GM12878 (cell line): Measurements from ENCODE around the gene ISOC2. TPM values are rescaled to one million over a fixed set of nuclear protein-coding genes. Genes with fewer than 3 reads are reported as not detected.

Experiments used
- NR2C2 ChIP-seq: IDR thresholded peaks from 2 replicates; pipeline ENCODE4 v1.6.1; 2011; ENCODE audit warnings: borderline replicate concordance, low read depth; ENCODE audit not compliant: control insufficient read depth, insufficient read length
- REST ChIP-seq: IDR thresholded peaks from 2 replicates; pipeline ENCODE4 v1.6.1; 2012; ENCODE audit warnings: mild to moderate bottlenecking, low read depth, low read length
- polyA plus RNA-seq, 11 experiments: library from polyadenylated mRNA; depleted of rRNA in 4 of 11; unstranded in 6 of 11; stranded (reverse) in 5 of 11; fragments of >200 nt; fragmentation: Nextera tagmentation in 4 of 11; fragmentation: Illumina TruSeq in 1 of 11; extraction: Ambion mirVana in 4 of 11; extraction: Trizol in 1 of 11; gene quantifications; 1 replicate in 1 of 11; 2 replicates in 10 of 11; pipeline versions ENCODE4 v1.2.1 to v1.2.3, GENCODE V29; 2011 to 2016; ENCODE audit warnings: inconsistent platforms in 2 of 11, missing spikeins in 2 of 11, low read depth in 1 of 11
- total RNA-seq, 4 experiments: library from RNA; depleted of rRNA in 3 of 4; stranded (reverse); fragments of >200 nt in 3 of 4; fragmentation: Illumina TruSeq in 1 of 4; extraction: Trizol in 1 of 4; gene quantifications; 2 replicates each; pipeline versions ENCODE4 v1.2.1 to v1.2.3, GENCODE V29; 2013 to 2021
- TF ChIP-seq, protein P1 (sequence below): IDR thresholded peaks from 2 replicates; pipeline ENCODE4 v1.6.1; 2011; ENCODE audit warnings: borderline replicate concordance, low read depth, mild to moderate bottlenecking, moderate library complexity, mixed read lengths, low read length; ENCODE audit not compliant: insufficient read depth; ENCODE audit errors: extremely low read length
- TF ChIP-seq, protein P2 (sequence below): fragments of 450-650 bp; formaldehyde crosslinking; IDR thresholded peaks from 2 replicates; pipeline ENCODE4 v1.4.0; 2020; ENCODE audit warnings: mild to moderate bottlenecking, moderate library complexity
- TF ChIP-seq, protein P3 (sequence below): fragments of 450-650 bp; formaldehyde crosslinking; IDR thresholded peaks from 2 replicates; pipeline ENCODE4 v1.5.0; 2022; ENCODE audit warnings: mild to moderate bottlenecking, missing genetic modification characterization

ISOC2 gene
- total and polyA plus RNA-seq, 10 of the 15 experiments (the other 5 are each of a cell fraction or from before 2014, with no cell fraction given) = 0.72 to 238 (median 56.9) TPM

DNA sequence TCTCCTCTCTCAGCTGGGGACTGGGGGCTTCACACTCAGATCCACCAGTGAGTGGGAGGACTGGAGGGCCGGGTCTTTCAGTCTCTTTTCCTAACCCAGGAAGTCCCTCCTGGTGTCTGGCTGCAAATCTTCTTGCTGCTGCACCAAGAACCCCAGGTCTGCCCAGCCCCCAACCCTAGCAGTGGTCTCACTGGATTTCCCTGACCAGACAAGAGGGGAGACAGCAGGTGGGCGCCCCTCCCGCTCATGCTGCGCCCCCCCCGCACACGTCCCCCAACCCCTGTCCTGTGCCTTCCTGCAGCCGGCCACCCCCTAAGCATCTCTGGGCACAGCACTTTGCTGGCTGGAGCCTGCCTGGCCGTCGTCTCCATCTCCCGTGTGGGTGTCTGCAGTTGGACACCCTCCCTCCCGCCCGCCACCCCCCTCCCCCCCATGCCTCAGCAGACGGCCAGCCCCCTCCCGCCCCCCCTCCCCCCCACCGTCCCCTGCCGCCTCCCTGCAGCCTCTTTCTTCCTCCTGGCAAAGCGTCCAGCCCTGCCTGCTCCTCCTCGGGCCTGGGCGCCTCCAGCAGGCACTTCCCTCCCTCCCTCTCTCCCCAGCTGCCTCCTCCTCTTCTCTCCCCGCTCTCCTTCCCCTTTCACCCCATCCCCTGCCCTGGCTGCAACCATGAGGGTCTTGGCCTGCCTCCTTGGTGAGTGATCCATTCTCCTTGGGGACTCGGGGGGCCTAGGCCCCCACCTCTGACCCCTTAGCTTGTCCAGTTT, 26.7 kb upstream of the ISOC2 start, which contains the start of gene SSC5D (continued):
- TF ChIP-seq, protein P1, sequence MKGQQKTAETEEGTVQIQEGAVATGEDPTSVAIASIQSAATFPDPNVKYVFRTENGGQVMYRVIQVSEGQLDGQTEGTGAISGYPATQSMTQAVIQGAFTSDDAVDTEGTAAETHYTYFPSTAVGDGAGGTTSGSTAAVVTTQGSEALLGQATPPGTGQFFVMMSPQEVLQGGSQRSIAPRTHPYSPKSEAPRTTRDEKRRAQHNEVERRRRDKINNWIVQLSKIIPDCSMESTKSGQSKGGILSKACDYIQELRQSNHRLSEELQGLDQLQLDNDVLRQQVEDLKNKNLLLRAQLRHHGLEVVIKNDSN = no peak
- TF ChIP-seq, protein P2, sequence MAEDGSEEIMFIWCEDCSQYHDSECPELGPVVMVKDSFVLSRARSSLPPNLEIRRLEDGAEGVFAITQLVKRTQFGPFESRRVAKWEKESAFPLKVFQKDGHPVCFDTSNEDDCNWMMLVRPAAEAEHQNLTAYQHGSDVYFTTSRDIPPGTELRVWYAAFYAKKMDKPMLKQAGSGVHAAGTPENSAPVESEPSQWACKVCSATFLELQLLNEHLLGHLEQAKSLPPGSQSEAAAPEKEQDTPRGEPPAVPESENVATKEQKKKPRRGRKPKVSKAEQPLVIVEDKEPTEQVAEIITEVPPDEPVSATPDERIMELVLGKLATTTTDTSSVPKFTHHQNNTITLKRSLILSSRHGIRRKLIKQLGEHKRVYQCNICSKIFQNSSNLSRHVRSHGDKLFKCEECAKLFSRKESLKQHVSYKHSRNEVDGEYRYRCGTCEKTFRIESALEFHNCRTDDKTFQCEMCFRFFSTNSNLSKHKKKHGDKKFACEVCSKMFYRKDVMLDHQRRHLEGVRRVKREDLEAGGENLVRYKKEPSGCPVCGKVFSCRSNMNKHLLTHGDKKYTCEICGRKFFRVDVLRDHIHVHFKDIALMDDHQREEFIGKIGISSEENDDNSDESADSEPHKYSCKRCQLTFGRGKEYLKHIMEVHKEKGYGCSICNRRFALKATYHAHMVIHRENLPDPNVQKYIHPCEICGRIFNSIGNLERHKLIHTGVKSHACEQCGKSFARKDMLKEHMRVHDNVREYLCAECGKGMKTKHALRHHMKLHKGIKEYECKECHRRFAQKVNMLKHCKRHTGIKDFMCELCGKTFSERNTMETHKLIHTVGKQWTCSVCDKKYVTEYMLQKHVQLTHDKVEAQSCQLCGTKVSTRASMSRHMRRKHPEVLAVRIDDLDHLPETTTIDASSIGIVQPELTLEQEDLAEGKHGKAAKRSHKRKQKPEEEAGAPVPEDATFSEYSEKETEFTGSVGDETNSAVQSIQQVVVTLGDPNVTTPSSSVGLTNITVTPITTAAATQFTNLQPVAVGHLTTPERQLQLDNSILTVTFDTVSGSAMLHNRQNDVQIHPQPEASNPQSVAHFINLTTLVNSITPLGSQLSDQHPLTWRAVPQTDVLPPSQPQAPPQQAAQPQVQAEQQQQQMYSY = no peak
- TF ChIP-seq NR2C2 = no peak
- TF ChIP-seq, protein P3, sequence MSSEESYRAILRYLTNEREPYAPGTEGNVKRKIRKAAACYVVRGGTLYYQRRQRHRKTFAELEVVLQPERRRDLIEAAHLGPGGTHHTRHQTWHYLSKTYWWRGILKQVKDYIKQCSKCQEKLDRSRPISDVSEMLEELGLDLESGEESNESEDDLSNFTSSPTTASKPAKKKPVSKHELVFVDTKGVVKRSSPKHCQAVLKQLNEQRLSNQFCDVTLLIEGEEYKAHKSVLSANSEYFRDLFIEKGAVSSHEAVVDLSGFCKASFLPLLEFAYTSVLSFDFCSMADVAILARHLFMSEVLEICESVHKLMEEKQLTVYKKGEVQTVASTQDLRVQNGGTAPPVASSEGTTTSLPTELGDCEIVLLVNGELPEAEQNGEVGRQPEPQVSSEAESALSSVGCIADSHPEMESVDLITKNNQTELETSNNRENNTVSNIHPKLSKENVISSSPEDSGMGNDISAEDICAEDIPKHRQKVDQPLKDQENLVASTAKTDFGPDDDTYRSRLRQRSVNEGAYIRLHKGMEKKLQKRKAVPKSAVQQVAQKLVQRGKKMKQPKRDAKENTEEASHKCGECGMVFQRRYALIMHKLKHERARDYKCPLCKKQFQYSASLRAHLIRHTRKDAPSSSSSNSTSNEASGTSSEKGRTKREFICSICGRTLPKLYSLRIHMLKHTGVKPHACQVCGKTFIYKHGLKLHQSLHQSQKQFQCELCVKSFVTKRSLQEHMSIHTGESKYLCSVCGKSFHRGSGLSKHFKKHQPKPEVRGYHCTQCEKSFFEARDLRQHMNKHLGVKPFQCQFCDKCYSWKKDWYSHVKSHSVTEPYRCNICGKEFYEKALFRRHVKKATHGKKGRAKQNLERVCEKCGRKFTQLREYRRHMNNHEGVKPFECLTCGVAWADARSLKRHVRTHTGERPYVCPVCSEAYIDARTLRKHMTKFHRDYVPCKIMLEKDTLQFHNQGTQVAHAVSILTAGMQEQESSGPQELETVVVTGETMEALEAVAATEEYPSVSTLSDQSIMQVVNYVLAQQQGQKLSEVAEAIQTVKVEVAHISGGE = no peak
- no peak for TF ChIP-seq REST
- TF ChIP-seq, all 136 proteins: peak for 0
